Measurements from ENCODE around the gene HSFX3.

DNA sequence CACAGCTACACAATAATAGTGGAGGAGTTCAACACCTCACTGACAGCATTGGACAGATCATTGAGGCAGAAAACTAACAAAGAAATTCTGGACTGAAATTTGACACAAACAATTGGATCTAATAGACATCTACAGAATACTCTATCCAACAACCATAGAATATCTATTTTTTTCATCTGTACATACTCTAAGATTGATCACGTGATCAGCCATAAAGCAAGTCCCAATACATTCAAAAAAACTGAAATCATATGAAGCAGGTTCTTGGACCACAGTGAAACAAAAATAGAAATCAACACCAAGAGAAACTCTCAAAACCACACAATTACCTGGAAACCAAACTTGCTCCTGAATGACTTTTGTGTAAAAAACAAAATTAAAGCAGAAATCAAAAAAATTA is 32.4 kb downstream of the HSFX3 start:
- no peak for TF ChIP-seq POLR2AphosphoS5 (IDR thresholded peaks at IDR 0.05; ENCODE audit: low read depth, low read length)
- TF ChIP-seq POLR2A (IDR thresholded peaks at IDR 0.05; ENCODE audit: low read depth, low read length), result no peak
- TF ChIP-seq TAF1 (IDR thresholded peaks at IDR 0.05; ENCODE audit: low read depth, low read length), result no peak
- TF ChIP-seq SPI1 (IDR thresholded peaks at IDR 0.05; ENCODE audit: low read depth, low read length), result no peak
- TF ChIP-seq POU2F2 (IDR thresholded peaks at IDR 0.05; ENCODE audit: low read depth, low read length), result no peak
- TF ChIP-seq PAX5 (IDR thresholded peaks at IDR 0.05; ENCODE audit: insufficient read depth, low read length, severe bottlenecking), result no peak

Data from GM12891 (cell line).